H1 (cell line): ENCODE measurements around the gene GJA10.
"Not testable (repeated sequence)": the region's sequence is repeated elsewhere in the genome, so short reads cannot be mapped to it uniquely, and the experiment has no call there.

ENCODE experiments used
- YY1 ChIP-seq: IDR thresholded peaks from 2 replicates; pipeline ENCODE4 v1.6.1; 2011; ENCODE audit warnings: low read depth, mild to moderate bottlenecking, low read length
- TF ChIP-seq, protein P1 (sequence below): IDR thresholded peaks from 2 replicates; pipeline ENCODE4 v1.6.1; 2012; ENCODE audit warnings: inconsistent platforms
- TF ChIP-seq, protein P2 (sequence below), 3 experiments: IDR thresholded peaks; 1 replicate in 2 of 3; 2 replicates in 1 of 3; pipeline versions ENCODE4 v1.5.1 to v1.6.1; 2011; ENCODE audit warnings: low read length in 3 of 3, mild to moderate bottlenecking in 3 of 3, inconsistent platforms in 2 of 3, low read depth in 1 of 3, moderate library complexity in 1 of 3; ENCODE audit not compliant: insufficient read depth in 1 of 3; ENCODE audit errors: control extremely low read depth in 1 of 3

DNA sequence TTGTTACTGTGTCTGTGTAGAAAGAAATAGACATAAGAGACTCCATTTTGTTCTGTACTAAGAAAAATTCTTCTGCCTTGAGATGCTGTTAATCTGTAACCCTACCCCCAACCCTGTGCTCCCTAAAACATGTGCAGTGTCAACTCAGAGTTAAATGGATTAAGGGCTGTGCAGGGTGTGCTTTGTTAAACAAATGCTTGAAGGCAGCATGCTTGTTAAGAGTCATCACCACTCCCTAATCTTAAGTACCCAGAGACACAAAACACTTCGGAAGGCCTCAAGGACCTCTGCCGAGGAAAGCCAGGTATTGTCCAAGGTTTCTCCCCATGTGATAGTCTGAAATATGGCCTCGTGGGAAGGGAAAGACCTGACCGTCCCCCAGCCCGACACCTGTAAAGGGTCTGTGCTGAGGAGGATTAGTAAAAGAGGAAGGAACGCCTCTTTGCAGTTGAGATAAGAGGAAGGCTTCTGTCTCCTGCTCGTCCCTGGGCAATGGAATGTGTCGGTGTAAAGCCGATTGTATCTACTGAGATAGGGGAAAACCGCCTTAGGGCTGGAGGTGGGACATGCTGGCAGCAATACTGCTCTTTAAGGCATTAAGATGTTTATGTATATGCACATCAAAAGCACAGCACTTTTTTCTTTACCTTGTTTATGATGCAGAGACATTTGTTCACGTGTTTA lies 3.3 kb upstream of the GJA10 start:
- not testable (repeated sequence) for TF ChIP-seq YY1
- TF ChIP-seq, protein P1, sequence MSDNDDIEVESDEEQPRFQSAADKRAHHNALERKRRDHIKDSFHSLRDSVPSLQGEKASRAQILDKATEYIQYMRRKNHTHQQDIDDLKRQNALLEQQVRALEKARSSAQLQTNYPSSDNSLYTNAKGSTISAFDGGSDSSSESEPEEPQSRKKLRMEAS, result not testable (repeated sequence)
- TF ChIP-seq, protein P2, sequence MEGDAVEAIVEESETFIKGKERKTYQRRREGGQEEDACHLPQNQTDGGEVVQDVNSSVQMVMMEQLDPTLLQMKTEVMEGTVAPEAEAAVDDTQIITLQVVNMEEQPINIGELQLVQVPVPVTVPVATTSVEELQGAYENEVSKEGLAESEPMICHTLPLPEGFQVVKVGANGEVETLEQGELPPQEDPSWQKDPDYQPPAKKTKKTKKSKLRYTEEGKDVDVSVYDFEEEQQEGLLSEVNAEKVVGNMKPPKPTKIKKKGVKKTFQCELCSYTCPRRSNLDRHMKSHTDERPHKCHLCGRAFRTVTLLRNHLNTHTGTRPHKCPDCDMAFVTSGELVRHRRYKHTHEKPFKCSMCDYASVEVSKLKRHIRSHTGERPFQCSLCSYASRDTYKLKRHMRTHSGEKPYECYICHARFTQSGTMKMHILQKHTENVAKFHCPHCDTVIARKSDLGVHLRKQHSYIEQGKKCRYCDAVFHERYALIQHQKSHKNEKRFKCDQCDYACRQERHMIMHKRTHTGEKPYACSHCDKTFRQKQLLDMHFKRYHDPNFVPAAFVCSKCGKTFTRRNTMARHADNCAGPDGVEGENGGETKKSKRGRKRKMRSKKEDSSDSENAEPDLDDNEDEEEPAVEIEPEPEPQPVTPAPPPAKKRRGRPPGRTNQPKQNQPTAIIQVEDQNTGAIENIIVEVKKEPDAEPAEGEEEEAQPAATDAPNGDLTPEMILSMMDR (IDR thresholded peaks at IDR 0.05; ENCODE audit: control extremely low read depth in 1 of 3, insufficient read depth in 1 of 3, low read depth in 1 of 3, low read length in 3 of 3), result not testable (repeated sequence)
